ENCODE results near the gene CDKAL1. TPM values are rescaled to one million over a fixed set of nuclear protein-coding genes. Genes with fewer than 3 reads are reported as not detected.
"Not testable (repeated sequence)": the region's sequence is repeated elsewhere in the genome, so short reads cannot be mapped to it uniquely, and the experiment has no call there.

The CDKAL1 gene
- polyA plus RNA-seq, 2 of the 4 experiments (the other 2 are of a cell fraction): 4.7 to 8.3 TPM

DNA sequence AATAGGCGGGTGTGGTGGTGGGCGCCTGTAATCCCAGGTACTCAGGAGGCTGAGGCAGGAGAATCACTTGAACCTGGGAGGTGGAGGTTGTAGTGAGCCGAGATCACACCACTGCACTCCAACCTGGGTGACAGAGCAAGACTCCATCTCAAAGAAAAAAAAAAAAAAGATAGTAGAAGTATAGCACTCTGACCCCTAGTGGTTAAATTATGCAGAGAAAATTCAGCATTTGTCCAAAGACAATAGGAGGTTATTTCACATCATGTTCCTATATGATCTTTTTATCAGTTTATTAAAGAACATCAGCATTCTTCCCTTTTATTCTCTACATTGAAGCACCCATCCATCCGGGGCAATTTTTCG lies 5.2 kb upstream of the CDKAL1 start:
- POLR2A ChIA-PET, H3K4me1 ChIP-seq, H3K9me3 ChIP-seq, FAIRE-seq: not testable (repeated sequence)
- Histone ChIP-seq H3K27ac (peak overlapping the region; percentile 51 to 82), H3K4me2 (peak overlapping the region; percentile 88), H3K4me3 (peak overlapping the region; percentile 42)
- peak; percentile 25 to 44 for DNase-seq (ENCODE audit: low read depth in 1 of 2, low spot score in 1 of 2)
- TF ChIP-seq CTCF (IDR thresholded peaks at IDR 0.05) (peak; percentile 46), SMC3 (IDR thresholded peaks at IDR 0.05) (peak; percentile 39; the same call in 1 of the 3 replicates), RAD21 (conservative IDR thresholded peaks at IDR 0.05 in 1 of 2, IDR thresholded peaks at IDR 0.05 in 1 of 2) (peak in 1 of 2 experiments; percentile 34; a peak in 3 of 5 replicates)
- WGBS (ENCODE audit: missing lambda C conversion rate): 4% methylated on average over 5 of the region's 5 CpGs
- peak; percentile 66 to 86; a peak in 3 of 6 replicates for ATAC-seq
- CTCF ChIA-PET: interaction anchor here (0.6 to 1.9 kb wide), 9 partner anchors 9 to 239 kb away, joined by 3 to 24 read pairs (median 5); no protein-coding TSS in a partner anchor

GRCh38 chr6:20532881-20533280 lies 1.4 kb upstream of the CDKAL1 start:
- H3K27ac ChIP-seq: no peak overlapping the region
- FAIRE-seq (no peak), ATAC-seq (no peak), DNase-seq (ENCODE audit: low read depth in 1 of 2, low spot score in 1 of 2) (no peak)
- no peak overlapping the region for H3K4me3 ChIP-seq
- no peak for TF ChIP-seq JUNB (IDR thresholded peaks at IDR 0.05)
- no peak for TF ChIP-seq RNF2 (IDR thresholded peaks at IDR 0.05; ENCODE audit: borderline replicate concordance, low read depth)
- TF ChIP-seq EHMT2 (IDR thresholded peaks at IDR 0.05; ENCODE audit: low read depth): no peak
- TF ChIP-seq BCL3 (IDR thresholded peaks at IDR 0.05): no peak
- TF ChIP-seq POLR2AphosphoS2 (conservative IDR thresholded peaks at IDR 0.05; ENCODE audit: low read length): no peak
- TF ChIP-seq, protein P1, sequence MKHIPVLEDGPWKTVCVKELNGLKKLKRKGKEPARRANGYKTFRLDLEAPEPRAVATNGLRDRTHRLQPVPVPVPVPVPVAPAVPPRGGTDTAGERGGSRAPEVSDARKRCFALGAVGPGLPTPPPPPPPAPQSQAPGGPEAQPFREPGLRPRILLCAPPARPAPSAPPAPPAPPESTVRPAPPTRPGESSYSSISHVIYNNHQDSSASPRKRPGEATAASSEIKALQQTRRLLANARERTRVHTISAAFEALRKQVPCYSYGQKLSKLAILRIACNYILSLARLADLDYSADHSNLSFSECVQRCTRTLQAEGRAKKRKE (CRISPR knock-in tag; IDR thresholded peaks at IDR 0.05; ENCODE audit: low read depth): no peak
- no peak for TF ChIP-seq FOSL2 (IDR thresholded peaks at IDR 0.05)
- TF ChIP-seq FOSL2 (CRISPR knock-in tag; IDR thresholded peaks at IDR 0.05): no peak
- no peak for TF ChIP-seq HOXB5 (CRISPR knock-in tag; IDR thresholded peaks at IDR 0.05)
- TF ChIP-seq ELK1 (IDR thresholded peaks at IDR 0.05; ENCODE audit: low read depth, low read length): no peak
- TF ChIP-seq REST (IDR thresholded peaks at IDR 0.05): no peak
- TF ChIP-seq, protein P2, sequence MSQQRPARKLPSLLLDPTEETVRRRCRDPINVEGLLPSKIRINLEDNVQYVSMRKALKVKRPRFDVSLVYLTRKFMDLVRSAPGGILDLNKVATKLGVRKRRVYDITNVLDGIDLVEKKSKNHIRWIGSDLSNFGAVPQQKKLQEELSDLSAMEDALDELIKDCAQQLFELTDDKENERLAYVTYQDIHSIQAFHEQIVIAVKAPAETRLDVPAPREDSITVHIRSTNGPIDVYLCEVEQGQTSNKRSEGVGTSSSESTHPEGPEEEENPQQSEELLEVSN (IDR thresholded peaks at IDR 0.05; ENCODE audit: borderline replicate concordance, low read depth): no peak
- no peak for TF ChIP-seq ESRRA (IDR thresholded peaks at IDR 0.05; ENCODE audit: borderline replicate concordance, low read length)
- TF ChIP-seq, protein P3, sequence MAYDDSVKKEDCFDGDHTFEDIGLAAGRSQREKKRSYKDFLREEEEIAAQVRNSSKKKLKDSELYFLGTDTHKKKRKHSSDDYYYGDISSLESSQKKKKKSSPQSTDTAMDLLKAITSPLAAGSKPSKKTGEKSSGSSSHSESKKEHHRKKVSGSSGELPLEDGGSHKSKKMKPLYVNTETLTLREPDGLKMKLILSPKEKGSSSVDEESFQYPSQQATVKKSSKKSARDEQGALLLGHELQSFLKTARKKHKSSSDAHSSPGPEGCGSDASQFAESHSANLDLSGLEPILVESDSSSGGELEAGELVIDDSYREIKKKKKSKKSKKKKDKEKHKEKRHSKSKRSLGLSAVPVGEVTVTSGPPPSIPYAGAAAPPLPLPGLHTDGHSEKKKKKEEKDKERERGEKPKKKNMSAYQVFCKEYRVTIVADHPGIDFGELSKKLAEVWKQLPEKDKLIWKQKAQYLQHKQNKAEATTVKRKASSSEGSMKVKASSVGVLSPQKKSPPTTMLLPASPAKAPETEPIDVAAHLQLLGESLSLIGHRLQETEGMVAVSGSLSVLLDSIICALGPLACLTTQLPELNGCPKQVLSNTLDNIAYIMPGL (CRISPR knock-in tag; IDR thresholded peaks at IDR 0.05; ENCODE audit: borderline replicate concordance): no peak
- no peak for TF ChIP-seq GATA3 (IDR thresholded peaks at IDR 0.05; ENCODE audit: borderline replicate concordance)
- TF ChIP-seq MAFK (IDR thresholded peaks at IDR 0.05; ENCODE audit: partially characterized antibody): no peak
- TF ChIP-seq EP300 (IDR thresholded peaks at IDR 0.05): no peak
- no peak for TF ChIP-seq ZNF302 (CRISPR knock-in tag; IDR thresholded peaks at IDR 0.05)
- WGBS (ENCODE audit: missing lambda C conversion rate): 100% methylated on average over 1 of the region's 1 CpG
- no peak overlapping the region for H3K4me2 ChIP-seq
- no peaks in the 10 kb centered on the region for H3K9me3 ChIP-seq
- ChIA-PET CTCF (interaction anchor here (0.5 kb wide), 1 partner anchor 1056 kb away, joined by 4 read pairs; no protein-coding TSS in a partner anchor), POLR2A (no interaction called here)
- H3K4me1 ChIP-seq: peaks cover 6% of the 10 kb centered on the region; the same call in 1 of the 3 replicates
